ENCODE results near the gene NAT14.
"Not testable (repeated sequence)": the region's sequence is repeated elsewhere in the genome, so short reads cannot be mapped to it uniquely, and the experiment has no call there.

NAT14 gene

GRCh38 chr19:55491546-55492360, 6.8 kb downstream of the NAT14 start:
- no peak for DNase-seq
- TF ChIP-seq POLR2A (IDR thresholded peaks at IDR 0.05; ENCODE audit: low read length) (no peak), GATA1 (IDR thresholded peaks at IDR 0.05; ENCODE audit: low read depth, low read length) (no peak)

DNA sequence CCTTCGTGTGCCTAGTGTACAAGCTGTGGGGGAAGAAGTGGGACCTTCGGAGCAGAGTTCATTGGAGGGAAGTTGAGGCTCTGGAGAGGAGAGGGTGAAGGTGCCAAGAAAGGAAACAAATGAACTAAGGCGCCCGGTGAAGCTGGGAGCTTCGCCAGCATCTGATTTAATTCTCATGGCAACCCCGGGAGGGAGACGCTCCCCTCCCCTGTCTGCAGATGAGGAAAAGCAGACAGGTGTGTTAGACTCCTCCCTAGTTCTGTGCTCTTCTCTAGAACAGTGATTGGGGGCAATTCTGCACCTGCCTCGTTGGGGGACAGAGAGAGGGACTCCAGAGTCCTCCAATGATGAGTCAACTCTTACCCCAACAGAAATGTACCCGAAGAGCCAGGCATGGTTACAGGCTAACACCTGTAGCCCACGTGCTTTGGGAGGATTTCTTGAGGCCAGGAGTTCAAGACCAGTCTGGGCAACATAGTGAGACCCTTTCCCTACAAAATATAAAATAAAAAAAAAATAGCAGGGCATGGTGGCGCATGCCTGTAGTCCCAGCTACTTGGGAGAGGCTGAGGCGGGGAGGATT, 7.5 kb downstream of the NAT14 start:
- DNase-seq: no peak
- TF ChIP-seq GATA1 (IDR thresholded peaks at IDR 0.05; ENCODE audit: low read depth, low read length) (no peak), POLR2A (IDR thresholded peaks at IDR 0.05; ENCODE audit: low read length) (no peak)

DNA sequence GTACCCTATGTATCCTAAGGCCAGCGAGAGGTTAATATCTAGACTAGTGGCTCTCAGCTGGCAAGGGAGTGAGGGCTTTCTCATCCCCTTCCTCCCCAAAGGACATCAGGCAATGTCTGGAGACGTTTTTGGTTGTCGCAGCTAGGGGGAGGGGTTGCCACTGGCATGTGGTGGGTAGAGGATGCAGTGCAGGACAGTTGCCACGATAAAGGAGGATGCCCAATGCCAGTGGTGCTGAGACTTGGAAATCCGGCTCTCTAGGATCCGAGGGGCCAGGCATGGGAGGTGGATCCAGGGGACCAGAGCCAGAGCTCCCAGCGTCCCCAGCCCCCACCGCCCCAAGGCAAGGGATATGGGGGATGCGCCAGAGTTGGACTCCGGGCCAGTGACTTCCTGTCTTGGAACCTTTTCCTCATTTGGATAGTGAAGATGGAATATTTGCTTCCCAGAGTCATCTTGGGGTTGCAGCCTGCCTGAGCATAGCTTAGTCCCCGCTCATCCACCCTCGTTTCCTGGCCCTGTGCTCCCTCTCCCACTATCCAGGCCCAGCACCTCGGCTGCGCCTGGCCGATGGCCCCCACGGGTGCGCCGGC, 8.2 kb downstream of the NAT14 start:
- DNase-seq: no peak
- no peak for TF ChIP-seq POLR2A (IDR thresholded peaks at IDR 0.05; ENCODE audit: low read length)
- TF ChIP-seq GATA1 (IDR thresholded peaks at IDR 0.05; ENCODE audit: low read depth, low read length): no peak

DNA sequence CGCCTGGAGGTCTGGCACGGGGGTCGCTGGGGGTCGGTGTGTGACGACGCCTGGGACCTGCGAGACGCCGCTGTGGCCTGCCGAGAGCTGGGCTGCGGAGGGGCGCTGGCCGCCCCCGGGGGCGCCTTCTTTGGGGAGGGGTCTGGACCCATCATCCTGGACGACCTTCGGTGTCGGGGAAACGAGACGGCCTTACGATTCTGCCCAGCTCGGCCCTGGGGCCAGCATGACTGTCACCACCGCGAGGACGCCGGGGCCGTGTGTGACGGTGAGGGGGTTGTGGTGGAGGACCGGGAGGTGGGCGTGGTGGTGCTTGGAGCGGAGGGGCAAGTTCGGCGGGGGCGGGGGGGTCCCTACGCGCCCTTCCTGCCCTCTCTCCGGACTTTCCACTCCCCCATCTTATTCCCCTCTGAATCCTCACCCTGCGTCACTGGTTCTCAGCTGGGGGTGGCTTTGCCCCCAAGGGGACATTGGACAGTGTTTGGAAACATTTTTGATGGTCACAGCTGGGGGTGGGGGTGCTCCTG, 8.7 kb downstream of the NAT14 start:
- DNase-seq: no peak

DNA sequence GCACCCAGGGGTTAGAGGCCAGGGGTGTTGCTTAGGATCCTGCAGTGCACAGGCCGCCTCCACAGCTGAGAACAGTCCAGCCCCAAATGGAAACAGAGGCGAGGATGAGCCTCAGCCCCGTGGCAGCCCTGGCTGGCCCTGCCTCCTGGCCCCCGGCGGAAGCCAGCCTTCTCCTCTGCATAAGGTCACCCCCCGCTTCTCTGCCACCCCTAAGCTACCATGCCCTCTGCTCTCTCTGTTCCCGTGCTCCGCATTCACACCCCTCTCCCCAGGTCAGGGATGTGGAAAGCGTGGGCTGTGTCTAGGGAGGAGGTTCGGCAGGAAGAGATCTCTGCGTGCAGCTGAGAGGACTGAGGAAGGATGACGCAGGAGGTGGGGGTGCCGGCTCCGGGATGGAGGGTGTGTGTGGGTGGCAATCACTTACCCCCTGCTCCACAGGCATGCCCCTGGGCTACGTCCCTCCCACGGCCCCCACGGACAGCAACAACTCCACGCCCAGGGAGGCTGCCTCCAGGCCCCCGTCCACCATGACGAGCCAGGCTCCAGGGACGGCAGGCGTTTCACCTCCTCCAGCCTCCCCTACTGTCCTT, 9.3 kb downstream of the NAT14 start:
- TF ChIP-seq POLR2A (IDR thresholded peaks at IDR 0.05; ENCODE audit: low read length): no peak
- no peak for DNase-seq

More for the DNA sequence above, 8.7 kb downstream of the NAT14 start:
- TF ChIP-seq POLR2A (IDR thresholded peaks at IDR 0.05; ENCODE audit: low read length) (no peak), GATA1 (IDR thresholded peaks at IDR 0.05; ENCODE audit: low read depth, low read length) (no peak)

DNA sequence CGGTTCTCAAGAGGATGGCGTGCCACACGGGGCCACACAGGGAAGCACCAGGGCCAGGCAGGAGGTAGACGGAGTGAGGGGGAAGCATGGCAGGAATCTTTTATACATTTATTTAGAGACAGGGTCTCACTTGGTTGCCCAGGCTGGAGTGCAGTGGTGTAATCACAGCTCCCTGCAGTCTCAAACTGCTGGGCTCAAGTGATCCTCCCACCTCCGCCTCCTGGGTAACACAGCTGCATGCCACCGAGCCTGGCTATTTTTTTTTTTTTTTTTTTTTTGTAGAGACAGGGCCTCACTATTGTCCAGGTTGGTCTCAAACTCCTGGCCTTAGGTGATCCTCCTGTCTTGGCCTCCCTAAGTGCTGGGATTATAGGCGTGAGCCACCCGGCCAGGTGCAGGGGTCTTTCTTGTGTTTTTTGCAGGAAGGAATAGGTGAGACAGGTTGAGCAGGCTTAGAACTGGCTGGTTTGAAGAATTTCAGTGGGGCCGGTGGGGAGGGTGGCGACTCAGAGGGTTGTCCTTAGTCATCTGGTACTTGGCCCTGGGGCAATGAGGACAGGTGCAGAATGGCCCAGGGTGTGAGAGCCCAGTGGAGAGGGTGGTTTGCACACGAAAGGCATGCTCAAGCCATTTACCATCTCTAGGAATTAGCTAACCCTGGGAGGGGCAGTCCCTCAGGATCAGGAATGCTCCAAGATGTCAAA, 10.8 kb downstream of the NAT14 start:
- no peak for DNase-seq
- no peak for TF ChIP-seq GATA1 (IDR thresholded peaks at IDR 0.05; ENCODE audit: low read depth, low read length)
- no peak for TF ChIP-seq POLR2A (IDR thresholded peaks at IDR 0.05; ENCODE audit: low read length)

GRCh38 chr19:55496820-55497219, 11.8 kb downstream of the NAT14 start:
- not testable (repeated sequence) for DNase-seq

- DNase-seq: no peak
- no peak for TF ChIP-seq POLR2A (IDR thresholded peaks at IDR 0.05; ENCODE audit: low read length)
- no peak for TF ChIP-seq GATA1 (IDR thresholded peaks at IDR 0.05; ENCODE audit: low read depth, low read length)
Measured at GRCh38 chr19:55497763-55498162, 12.8 kb downstream of the NAT14 start.

GRCh38 chr19:55498246-55498840, 13.4 kb downstream of the NAT14 start:
- DNase-seq: no peak
- TF ChIP-seq POLR2A (IDR thresholded peaks at IDR 0.05; ENCODE audit: low read length) (no peak), GATA1 (IDR thresholded peaks at IDR 0.05; ENCODE audit: low read depth, low read length) (no peak)

- no peak for DNase-seq
- TF ChIP-seq GATA1 (IDR thresholded peaks at IDR 0.05; ENCODE audit: low read depth, low read length) (no peak), POLR2A (IDR thresholded peaks at IDR 0.05; ENCODE audit: low read length) (no peak)
Measured at GRCh38 chr19:55500368-55500952, 15.5 kb downstream of the NAT14 start.

DNA sequence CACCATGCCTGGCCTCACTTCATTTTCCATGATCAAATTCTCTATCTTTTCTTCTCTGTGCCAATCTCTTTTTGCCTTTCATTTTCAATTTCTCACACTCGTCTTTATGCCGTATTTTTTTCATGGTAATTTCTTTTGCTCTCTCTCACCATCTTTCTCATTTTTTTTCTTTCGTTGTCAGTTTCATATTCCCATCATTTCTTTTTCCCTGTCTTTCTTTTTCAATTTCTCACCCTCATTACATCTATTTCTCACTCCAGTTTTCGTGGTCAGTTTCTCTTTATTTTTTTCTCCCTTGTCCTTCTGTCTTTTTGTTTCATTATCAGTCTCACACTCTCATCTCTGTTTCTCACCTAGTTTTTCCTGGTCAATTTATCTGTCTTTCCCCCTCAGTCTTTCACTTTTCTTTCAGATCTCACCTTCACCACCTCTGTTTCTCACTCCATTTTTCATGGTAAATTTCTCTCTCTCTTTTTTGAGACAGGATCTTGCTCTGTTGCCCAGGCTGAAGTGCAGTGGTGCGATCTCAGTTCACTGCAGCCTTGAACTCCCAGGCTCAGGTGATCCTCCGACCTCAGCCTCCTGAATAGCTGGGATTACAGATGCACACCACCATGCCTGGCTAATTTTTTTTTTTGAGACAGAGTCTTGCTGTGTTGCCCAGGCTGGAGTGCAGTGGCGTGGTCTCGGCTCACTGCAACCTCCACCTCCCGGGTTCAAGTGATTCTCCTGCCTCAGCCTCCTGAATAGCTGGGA, 17.4 kb downstream of the NAT14 start:
- no peak for TF ChIP-seq GATA1 (IDR thresholded peaks at IDR 0.05; ENCODE audit: low read depth, low read length)
- DNase-seq: no peak

GRCh38 chr19:55503157-55503501, 18.1 kb downstream of the NAT14 start:
- TF ChIP-seq POLR2A (IDR thresholded peaks at IDR 0.05; ENCODE audit: low read length) (no peak), GATA1 (IDR thresholded peaks at IDR 0.05; ENCODE audit: low read depth, low read length) (no peak)

More at GRCh38 chr19:55503157-55503501, 18.1 kb downstream of the NAT14 start:
- DNase-seq: no peak
